DMS153 treated with DMSO at 0.1 percent for 48 hours (cell line): ENCODE results near the gene MCAT.

Experiments used
- DNase-seq: peaks from one replicate; lab custom pipeline; 2025; ENCODE audit not compliant: unreplicated experiment; lab: John Stamatoyannopoulos, UW

The MCAT gene, protein sequence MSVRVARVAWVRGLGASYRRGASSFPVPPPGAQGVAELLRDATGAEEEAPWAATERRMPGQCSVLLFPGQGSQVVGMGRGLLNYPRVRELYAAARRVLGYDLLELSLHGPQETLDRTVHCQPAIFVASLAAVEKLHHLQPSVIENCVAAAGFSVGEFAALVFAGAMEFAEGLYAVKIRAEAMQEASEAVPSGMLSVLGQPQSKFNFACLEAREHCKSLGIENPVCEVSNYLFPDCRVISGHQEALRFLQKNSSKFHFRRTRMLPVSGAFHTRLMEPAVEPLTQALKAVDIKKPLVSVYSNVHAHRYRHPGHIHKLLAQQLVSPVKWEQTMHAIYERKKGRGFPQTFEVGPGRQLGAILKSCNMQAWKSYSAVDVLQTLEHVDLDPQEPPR

DNA sequence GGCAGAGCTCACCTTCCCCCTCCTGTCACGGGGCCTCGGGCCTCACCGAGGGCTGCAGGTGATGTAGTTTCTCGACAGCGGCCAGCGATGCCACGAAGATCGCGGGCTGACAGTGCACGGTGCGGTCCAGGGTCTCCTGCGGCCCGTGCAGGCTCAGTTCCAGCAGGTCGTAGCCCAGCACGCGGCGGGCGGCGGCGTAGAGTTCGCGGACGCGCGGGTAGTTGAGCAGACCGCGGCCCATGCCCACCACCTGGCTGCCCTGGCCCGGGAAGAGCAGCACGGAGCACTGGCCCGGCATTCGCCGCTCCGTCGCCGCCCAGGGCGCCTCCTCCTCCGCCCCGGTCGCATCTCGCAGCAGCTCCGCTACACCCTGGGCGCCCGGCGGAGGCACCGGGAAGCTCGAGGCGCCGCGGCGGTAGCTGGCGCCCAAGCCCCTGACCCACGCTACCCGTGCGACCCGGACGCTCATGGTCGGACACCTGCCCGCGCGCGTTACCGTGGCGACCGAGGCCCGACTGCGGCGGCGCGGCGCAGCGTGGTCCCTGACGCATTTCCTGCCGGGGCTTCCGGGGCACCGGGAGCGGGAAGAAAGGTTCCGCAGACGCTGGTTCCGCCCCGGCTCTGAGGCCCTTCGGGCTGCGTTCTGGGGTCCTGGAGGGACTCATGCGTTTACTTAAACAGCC lies at the start of gene MCAT:
MCAT (minus strand) TSS at position 519 of the 683 bp plus-strand sequence; CDS start at position 469, 50 bp downstream.
- DNase-seq: peak; percentile 73

DNA sequence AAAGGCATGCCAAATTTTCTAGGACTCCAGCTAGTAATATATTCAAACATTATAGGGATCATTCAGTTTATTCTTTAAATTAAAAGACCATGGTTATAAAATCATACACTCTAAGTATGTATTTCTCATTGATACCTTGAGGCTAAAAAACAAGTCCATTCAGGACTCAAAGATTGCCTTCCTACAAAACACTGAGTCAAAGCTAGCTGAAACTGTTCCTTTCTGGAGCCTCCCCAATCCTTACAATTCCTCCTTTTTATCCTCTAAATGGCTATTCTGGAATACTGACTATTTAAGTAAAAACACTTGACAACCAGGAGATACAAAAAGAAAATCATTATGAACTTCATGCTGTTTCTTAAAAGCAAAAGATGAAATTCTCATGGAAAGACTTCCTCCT lies 48.6 kb upstream of the MCAT start:
- DNase-seq: no peak

DNA sequence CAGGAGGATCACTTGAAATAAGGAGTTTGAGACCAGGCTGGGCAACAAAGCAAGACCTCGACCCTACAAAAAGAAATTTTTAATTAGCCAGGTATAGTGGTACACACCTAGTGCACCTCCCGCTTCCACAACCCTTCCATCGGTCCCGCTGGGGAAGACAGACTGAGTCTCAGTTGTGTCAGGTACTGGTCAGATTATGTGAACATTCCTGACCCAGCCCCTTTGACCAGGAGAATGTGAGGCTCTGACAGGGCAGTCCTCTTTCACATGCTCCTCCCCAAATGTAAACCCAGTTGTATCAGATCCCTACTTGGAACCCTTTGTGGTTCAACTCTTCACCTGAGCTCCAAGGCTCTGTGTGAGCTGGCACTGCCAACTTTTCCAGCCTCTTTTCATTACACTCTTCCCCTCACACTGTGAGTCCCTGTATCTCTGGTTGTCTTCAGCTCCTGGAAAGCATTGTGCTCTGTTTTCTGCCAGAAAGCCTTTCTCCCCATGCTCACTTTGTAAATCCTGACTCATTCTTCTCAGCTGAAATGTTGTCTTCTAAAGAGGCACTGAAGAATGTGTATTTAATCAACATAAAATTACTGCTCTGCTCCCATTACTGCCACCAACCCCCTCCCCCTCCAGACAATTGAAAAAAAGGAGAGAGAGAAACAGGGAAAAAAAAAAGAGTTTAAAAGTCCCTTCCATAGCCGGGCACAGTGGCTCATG lies 45.8 kb upstream of the MCAT start:
- DNase-seq: no peak

DNA sequence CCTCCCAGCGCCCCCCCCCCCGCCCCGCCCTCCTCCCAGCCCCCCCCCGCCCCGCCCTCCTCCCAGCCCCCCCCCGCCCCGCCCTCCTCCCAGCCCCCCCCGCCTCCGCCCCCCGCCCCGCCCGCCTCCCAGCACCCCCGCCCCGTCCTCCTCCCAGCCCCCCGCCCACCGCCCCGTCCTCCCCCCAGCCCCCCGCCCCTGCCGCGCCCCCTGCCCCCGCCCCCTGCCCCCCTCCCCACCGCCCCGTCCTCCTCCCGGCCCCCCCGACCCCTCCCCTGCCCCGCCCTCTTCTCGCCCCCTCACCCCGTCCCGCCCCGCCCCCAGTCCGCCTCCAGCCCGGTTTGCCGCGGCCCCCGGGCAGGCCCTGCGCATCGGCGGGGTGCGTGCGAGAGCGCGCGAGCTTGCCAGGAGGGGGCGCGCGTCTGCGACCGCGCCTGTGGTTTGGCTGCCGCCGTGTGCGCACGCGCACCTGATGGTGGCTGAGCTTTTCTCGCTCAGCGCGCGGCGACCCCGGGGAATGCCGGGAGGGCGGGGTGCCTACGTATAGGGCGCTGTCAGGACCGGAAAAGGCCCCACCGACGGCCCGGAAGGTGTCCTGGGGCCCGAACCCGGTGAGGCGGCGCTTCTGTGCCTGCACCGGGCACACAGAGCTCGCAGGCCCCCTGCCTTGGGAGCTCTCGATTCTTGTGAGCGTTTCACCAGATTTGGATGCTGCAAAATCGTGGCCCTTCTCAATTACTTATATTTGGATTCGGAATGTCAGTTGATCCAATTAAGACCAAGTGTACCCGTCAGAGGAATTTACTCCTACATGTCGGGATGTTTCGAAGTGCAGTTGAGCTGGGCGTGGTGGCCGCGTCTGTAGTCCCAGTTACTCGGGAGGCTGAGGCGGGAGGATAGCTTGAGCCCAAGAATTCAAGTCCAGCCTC lies 44.2 kb upstream of the MCAT start:
- DNase-seq: peak; percentile 86

DNA sequence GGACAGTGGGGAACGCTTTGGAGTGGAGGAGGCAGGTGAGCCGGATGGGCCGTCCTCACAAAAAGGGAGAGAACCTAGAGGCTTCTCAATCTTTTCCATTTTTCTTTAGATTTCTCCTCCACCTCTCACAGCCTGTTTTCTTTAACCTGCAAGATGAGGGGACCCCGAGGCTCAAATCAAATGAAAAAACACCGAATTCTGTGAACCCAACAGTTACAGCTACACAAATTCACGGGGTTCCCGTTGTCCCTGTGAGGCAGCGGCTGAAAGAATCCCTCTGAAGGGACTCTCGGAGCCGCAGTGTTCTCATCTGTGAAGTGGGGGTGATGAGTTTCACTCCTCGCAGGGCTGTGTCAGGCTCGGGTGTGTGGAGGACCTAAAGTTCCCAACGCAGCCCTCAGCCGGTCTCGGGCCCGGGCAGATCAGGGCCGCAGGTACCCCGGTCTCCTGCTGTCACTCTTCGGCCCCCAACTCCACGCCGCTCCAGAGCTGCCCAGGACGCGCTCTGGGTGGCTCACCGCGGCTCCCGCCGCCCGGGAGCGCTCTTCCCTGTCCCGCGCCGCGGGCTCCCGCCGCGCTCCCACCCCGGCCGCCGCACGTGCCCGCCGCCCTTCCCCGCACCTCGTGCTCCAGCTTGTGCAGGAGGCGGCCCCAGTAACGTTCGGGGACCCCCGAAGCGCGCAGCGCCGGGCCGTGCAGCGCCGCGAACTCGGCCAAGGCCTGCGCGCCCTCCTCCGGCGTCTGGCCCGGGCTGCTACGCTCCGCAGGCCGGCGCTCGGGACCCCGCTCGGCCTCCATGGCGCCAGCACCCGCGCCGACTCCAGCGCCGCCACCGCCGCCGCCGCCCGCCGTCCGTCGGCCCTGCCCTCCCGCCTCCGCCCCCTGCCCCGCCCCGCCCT lies 43.3 kb upstream of the MCAT start, which contains the start of gene TTLL12:
TTLL12 (minus strand) TSS at position 863 of the 899 bp plus-strand sequence; CDS start at position 798, 65 bp downstream.
- DNase-seq: no peak

DNA sequence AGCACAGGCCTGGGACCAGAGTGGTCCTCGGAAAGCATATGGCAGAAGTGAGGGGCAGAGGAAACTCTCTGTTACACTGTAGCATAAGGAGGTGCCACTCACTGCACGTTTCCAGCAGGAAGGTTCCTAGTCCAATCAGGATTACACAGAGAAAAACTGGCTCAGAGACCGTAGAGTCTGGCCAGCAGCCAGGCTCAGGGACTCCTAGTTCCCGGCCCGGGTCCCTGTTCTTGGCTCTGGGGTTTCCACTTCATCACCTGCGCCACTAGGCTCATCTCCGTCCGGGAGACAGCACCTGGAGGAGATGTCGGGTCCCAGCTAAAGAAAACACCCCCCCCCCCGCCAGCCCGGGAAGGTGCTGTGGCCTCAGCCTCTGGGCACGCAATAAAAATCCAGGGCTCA lies 42.7 kb upstream of the MCAT start:
- DNase-seq: no peak

DNA sequence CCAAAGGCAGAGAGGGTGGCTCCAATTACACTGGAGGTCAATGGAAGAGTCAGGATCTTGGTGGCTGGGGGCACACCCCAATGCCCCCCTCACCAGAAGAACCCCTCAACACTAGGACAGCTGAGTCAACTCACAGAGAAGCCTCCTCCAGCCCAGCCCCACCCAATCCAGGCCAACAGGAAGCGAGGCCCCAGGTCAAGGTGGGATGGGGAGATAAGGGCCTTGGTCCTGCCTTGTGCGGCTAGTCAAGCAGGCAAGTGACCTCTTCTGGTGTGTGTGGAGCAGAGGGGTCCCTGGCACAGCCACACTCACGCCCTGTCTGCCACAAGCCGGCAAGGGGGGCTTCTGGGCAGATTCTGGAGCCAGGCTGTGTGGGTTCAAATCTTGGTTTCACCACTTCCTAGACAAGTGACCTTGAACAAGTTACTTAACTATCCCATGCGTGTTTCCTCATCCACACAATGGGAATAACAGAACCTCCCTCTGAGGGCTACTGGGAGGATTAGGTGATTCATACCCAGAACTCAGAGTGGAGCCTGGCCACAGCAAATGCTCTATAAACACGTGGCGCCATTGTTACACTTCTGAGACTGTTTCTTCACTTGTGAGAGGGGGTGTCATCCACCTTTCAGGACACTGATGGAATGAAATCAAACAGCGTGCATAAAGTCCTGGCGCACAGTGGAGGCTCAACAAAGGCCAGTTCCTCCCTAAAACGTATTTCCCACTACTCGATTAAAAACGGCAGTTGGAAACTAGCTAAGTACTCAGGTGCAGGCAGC lies 40.5 kb upstream of the MCAT start:
- DNase-seq: no peak

DNA sequence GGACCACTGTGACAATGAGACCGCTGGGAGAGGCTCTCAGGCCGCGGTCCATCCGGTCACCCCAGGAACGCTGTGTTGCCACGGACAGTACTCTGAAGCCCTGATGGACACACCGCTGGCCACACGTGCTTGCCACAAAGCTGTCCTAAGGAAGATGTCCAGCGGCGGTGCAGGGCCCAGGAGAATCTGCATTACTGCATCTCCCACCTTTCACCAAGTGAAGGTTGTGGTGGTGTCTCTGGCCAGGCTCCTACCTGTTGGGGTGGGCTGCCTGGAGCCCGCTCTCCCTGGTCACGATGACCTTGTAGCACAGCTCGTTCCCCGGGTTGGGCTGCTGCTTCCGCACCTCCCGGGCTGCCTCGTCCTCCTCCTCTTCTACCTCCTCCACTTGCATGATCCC lies 39.5 kb upstream of the MCAT start:
- DNase-seq: no peak

DNA sequence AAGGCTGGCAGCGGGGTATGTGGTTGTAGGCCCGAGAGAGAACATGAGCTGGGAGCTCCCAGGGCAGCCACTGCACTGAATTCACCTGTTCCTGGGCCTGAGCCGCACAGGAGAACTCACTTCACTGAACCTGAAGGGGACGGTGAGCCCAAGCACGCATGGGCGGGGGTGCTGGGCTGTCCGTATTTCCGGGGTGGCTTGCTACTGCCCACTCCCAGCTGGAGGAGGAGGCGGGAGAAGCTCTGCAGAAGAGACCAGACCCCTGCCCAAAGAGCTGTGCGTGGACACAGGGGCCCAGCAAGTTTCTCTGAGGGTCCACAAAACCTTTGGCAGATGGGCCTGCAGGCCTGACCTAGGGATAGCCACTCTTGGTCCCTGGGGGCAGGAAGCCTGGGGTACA lies 38.9 kb upstream of the MCAT start:
- no peak for DNase-seq

DNA sequence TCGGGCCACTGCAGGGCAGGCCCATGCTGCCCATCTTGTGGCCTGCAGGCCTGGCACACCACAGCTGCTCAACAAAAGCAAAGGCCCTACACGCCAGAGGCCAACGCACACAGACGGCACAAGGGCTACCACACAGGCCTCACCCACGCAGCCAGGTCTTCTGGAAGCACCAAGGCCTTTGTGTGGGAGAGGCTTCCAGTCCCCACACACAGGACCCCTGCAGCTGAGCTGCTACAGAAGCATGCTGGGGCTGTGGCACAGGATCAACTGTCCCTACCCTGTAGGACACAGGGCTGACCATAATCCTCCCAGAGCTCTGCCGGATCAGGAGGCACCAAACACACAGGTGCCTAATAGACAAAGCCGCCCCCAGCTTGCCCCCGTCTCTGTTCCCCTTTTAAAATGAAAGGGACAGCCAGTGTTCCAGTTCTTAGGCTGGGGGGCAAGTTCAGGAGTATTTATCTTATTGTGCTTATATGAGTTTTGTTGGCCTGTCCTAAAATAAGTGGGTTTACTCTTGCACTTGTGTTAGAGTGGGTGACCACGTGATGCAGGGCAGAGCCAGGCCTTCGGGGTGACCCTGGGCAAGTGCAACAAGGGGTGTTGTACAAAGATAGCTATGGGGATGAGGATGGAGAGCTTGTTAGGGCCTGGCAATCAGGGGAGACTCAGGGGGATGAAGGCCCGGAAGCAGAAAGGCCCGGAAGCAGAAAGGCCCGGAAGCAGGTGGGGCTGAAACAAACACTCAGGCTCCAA lies 38.3 kb upstream of the MCAT start:
- no peak for DNase-seq

DNA sequence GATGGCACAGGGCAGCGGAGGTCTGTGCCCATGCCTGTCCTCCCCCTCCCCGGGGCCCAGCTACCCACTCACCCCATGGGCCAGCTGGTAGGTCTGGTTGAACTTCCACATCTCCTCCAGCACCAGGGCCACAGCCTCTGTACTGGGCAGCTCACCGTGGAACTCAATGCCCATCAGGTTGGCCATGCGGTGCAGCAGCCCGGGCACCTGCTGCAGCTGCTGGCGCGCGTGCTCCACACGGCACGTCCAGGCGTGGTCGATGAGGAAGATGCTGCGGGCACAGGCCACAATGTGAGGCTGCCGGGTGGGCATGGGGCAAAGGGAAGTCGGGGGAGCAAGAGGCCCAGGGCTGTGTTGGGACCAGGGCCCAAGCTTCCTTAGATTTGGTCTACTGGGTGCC lies 37.5 kb upstream of the MCAT start:
- DNase-seq: no peak

DNA sequence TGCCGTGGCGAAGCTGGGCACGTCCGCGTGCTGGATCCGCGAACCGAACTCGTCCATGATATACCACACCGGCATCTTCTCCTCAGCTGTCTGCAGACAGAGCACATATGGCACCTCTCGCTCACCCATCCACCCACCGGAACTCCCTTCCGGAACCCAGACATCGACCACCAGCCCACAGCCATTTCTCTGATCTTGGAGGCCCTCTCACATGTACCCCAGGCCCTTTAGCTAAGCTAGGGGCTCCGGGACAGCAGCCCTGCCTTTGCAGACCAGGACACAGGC lies 36.7 kb upstream of the MCAT start:
- DNase-seq: no peak

DNA sequence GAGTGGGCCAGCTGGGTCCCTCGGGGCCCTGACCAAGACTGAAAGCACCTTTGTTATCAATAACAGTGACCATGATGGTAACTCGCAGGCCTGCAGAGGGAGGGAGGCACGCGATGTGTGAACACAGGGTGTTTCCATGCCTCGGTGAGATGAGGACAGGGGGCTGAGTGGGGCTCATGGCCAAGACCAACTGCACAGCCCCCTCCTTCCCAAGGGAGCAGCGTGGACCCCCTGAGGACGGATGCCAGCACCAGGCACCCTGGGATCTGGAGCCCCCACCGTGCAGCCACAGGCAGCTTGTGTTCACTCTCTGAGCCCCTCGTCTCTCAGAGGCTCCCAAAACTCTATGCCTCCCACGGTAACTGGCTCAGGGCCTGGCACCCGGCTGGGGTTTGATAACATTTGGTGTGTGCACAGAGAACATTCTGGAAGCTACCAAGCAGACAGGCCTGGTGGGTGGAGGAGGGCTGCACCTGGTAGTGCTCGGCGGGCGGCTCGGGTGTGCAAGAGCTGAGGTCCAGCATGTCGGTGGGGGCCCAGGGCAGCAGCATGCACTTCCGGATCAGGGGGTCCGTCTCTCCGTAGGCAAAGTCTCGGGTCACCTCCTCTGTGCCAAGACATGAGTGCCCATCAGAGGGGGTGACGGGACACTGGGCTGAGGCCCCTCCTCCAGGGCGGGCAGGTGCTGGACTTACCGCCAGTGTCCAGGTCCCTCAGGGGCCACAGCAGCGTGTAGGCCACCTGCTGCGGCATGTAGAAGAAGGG lies 36.1 kb upstream of the MCAT start:
- no peak for DNase-seq

DNA sequence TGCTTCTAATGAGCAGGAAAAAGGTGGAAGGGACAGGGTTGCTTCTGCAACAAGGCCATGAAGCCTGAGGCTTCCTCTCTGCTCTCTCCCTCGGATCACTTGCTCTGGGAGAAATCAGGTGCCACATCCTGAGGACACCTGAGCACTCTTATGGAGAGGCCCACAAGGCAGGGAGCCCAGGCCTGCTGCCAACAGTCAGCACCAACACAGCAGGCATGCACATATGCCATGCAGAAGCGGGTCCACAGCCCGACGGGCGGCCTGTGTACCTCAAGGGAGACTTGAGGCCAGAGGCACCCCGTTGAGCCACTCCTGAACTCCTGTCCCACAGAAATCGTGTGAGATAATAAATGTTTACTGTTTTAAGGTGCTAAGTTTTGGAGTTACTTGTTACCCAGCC lies 34.3 kb upstream of the MCAT start:
- no peak for DNase-seq

DNA sequence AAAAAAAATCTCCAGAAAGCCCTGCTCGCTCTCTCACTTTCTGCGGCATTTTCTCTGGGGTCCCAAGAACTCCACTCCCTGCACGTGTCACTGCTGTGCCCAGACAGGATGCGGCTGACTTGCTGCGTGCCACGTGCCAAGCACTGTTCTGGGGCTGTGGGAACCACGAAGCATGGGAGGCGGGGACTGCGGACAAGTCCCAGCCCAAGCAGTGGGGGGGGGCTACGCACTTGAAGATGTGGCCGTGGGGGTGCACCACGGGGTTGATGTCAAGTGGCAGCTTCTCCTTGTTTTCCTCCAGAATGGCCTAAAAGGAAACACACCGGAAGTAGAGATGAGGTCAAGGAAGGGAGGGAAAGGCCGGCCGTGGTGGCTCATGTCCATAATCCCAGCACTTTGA lies 32.9 kb upstream of the MCAT start:
- no peak for DNase-seq

DNA sequence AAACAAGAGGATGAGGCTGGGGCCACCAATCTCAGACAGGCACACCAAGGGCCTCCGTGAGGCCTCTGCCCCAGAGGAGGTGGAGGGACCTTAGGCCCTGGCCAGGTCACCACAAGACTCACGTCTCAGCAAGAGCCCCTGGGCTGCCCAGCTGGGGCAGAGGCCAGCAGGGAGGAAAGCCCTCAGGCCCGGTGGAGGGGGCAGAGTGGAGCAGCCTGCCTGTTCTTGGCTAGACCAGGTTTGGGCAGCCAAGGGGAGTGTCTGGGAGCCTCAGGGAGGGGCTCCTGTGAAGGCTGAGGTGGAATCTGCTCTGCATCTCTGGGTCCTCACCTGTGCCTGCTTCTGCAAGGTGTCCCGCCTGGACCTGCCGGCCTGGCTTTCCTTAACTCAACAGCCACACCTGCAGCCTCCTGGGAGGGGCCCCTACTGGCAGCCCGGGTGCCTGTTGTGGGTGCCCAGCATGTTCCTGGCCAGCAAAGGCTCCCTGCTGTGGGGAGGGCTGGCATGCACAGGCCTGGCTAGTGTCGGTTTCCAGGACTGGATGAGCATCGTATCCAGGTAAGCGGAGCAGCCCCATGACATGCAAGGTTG lies 31.8 kb upstream of the MCAT start:
- no peak for DNase-seq

DNA sequence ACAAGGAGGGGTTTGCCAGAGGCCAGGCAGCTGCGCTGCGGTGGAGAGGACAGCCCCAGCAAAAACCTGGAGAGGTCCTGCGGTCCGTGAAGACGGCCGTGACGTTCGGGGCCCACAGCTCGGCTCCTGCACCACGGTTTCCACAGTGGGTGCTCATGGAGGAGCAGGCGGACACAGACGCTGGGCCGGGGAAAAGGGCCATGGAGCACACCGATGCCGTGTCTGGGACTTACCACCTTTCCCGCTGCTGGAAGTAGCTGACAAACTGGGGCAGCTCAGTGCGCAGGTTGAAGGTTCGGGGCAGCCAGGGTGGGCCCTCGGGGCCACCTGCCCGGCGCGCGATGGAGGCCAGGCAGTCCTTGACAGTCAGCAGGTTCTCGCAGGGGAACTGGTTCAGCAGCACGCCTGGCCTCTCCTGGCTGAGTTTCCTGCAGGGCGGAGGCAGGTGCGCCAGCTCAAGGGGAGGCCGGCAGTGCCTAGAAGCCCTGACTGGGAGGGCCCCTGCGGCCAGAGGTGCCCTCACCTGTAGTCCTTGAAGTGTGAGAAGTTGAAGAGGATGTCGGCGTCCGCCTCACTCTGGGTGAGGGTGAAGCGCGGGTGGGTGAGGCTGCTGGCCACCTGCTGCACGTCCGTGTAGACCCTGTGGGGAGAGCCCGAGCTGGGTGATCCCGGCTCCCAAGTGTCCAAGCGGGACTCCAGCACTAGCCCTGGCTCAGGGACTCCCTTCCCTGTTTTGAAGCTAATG lies 30.9 kb upstream of the MCAT start:
- DNase-seq: no peak
